A549 (cell line): Measurements from ENCODE around the gene NPY5R. TPM values are rescaled to one million over a fixed set of nuclear protein-coding genes. Genes with fewer than 3 reads are reported as not detected.

Experiments used
- ATAC-seq, 2 experiments: fragments of 200-7000 bp in 1 of 2; fragments of >200 bp in 1 of 2; cut with Nextera tagmentation in 1 of 2; cut with Tn5 transposase in 1 of 2; 3 replicates each; pipeline versions ENCODE4 v1.8.0 to v1.9.1; 2018 to 2020; ENCODE audit warnings: mild to moderate bottlenecking in 1 of 2, moderate library complexity in 1 of 2
- CTCF ChIA-PET: fragments of 300-600 bp; sonication (Branson Sonifier 250); formaldehyde crosslinking; extraction: SDS; loops from one replicate; lab custom pipeline; 2021; ENCODE audit warnings: antibody characterized with exemption, inconsistent platforms; lab: Yijun Ruan, JAX
- POLR2A ChIA-PET: fragments of 350-600 bp; formaldehyde crosslinking; extraction: SDS; loops from one replicate; lab custom pipeline; 2021; ENCODE audit warnings: antibody characterized with exemption, inconsistent platforms; lab: Yijun Ruan, JAX
- DNase-seq, 2 experiments: peaks; one replicate each; pipeline versions ENCODE4 v3.0.0 to v3.0.0-alpha.2; 2011 to 2016; ENCODE audit warnings: low read depth in 1 of 2, low spot score in 1 of 2
- FAIRE-seq: peaks from 2 replicates; lab custom pipeline; 2011; peaks lifted over from hg19 to GRCh38; lab: Jason Lieb, UNC
- H3K27ac ChIP-seq, 2 experiments: fragments of >200 bp; sonication (Bioruptor Twin); formaldehyde crosslinking; 3 replicates each; pipeline ENCODE4 v1.5.1; 2016 to 2017
- H3K4me1 ChIP-seq: fragments of >200 bp; sonication (Bioruptor Twin); formaldehyde crosslinking; 3 replicates; pipeline ENCODE4 v1.6.1; 2016
- H3K4me2 ChIP-seq: fragments of >200 bp; sonication (Bioruptor Twin); formaldehyde crosslinking; 3 replicates; pipeline ENCODE4 v1.6.1; 2016
- H3K4me3 ChIP-seq: fragments of >200 bp; sonication (Bioruptor Twin); formaldehyde crosslinking; 3 replicates; pipeline ENCODE4 v1.5.1; 2016
- H3K9me3 ChIP-seq: fragments of >200 bp; sonication (Bioruptor Twin); formaldehyde crosslinking; 3 replicates; pipeline ENCODE4 v1.6.1; 2016
- CBX2 ChIP-seq: fragments of 200-600 bp; sonication (generic); IDR thresholded peaks from 2 replicates; pipeline ENCODE4 v1.6.1; 2016; ENCODE audit warnings: low read depth, mild to moderate bottlenecking, borderline replicate concordance
- HDAC2 ChIP-seq: fragments of 200-600 bp; sonication (generic); IDR thresholded peaks from 2 replicates; pipeline ENCODE4 v1.6.1; 2016
- HOXB5 ChIP-seq: fragments of 250-450 bp; sonication (Bioruptor Pico); IDR thresholded peaks from 2 replicates; pipeline ENCODE4 v1.5.0; 2020; ENCODE audit warnings: mild to moderate bottlenecking, moderate library complexity
- MAFK ChIP-seq: fragments of 450-650 bp; IDR thresholded peaks from 2 replicates; pipeline ENCODE4 v1.6.1; 2014; ENCODE audit not compliant: partially characterized antibody
- MYC ChIP-seq: IDR thresholded peaks from 2 replicates; pipeline ENCODE4 v1.6.1; 2012; ENCODE audit warnings: mild to moderate bottlenecking, inconsistent platforms, low read length, improper control_type of control experiment, borderline replicate concordance
- NR3C1 ChIP-seq: fragments of >200 bp; sonication (Bioruptor Twin); formaldehyde crosslinking; IDR thresholded peaks from 3 replicates; pipeline ENCODE4 v1.6.1; 2017
- SREBF2 ChIP-seq: fragments of 450-650 bp; IDR thresholded peaks from 2 replicates; pipeline ENCODE4 v1.6.1; 2014; ENCODE audit warnings: mild to moderate bottlenecking, moderate library complexity
- ZC3H11A ChIP-seq: fragments of 450-650 bp; IDR thresholded peaks from 2 replicates; pipeline ENCODE4 v1.6.1; 2014; ENCODE audit warnings: antibody characterized with exemption, mild to moderate bottlenecking
- ZNF302 ChIP-seq: fragments of 250-450 bp; sonication (Bioruptor Pico); IDR thresholded peaks from 2 replicates; pipeline ENCODE4 v1.9.0; 2021; ENCODE audit warnings: inconsistent platforms, mild to moderate bottlenecking, moderate library complexity
- WGBS: methylation state at CpG from one replicate; pipeline ENCODE4 v1.1.6; 2017; ENCODE audit errors: missing lambda C conversion rate; 5-methylcytosine and 5-hydroxymethylcytosine counted together
- polyA plus RNA-seq, 4 experiments: library from polyadenylated mRNA; depleted of rRNA in 3 of 4; stranded (reverse); fragments of >200 nt; fragmentation: RNase III in 1 of 4; extraction: RNeasy Plus Mini Kit Qiagen cat#74134 plus additional on column Dnase treatment in 1 of 4; gene quantifications; 2 replicates in 3 of 4; 3 replicates in 1 of 4; pipeline ENCODE4 v1.2.3, GENCODE V29; 2011 to 2017
- TF ChIP-seq, protein P1 (sequence below): fragments of 200-600 bp; sonication (generic); IDR thresholded peaks from 2 replicates; pipeline ENCODE4 v1.6.1; 2016; ENCODE audit warnings: antibody characterized with exemption, mild to moderate bottlenecking, moderate library complexity
- TF ChIP-seq, protein P2 (sequence below): fragments of 450-650 bp; IDR thresholded peaks from 2 replicates; pipeline ENCODE4 v1.6.1; 2014; ENCODE audit warnings: antibody characterized with exemption
- TF ChIP-seq, protein P3 (sequence below): fragments of 150-350 bp; IDR thresholded peaks from 2 replicates; pipeline ENCODE4 v1.6.1; 2014; ENCODE audit warnings: low read depth, mild to moderate bottlenecking, low read length
- TF ChIP-seq, protein P4 (sequence below): IDR thresholded peaks from 2 replicates; pipeline ENCODE4 v1.6.1; 2012
- TF ChIP-seq, protein P5 (sequence below): fragments of 250-450 bp; sonication (Bioruptor Pico); IDR thresholded peaks from 2 replicates; pipeline ENCODE4 v1.5.0; 2021; ENCODE audit warnings: mild to moderate bottlenecking, moderate library complexity, borderline replicate concordance
- TF ChIP-seq, protein P6 (sequence below): IDR thresholded peaks from 2 replicates; pipeline ENCODE4 v1.6.1; 2012; ENCODE audit warnings: low read depth, borderline replicate concordance

NPY5R gene
- polyA plus RNA-seq, 2 of the 4 experiments (the other 2 are of a cell fraction) = 0.13 TPM; not detected in 1

DNA sequence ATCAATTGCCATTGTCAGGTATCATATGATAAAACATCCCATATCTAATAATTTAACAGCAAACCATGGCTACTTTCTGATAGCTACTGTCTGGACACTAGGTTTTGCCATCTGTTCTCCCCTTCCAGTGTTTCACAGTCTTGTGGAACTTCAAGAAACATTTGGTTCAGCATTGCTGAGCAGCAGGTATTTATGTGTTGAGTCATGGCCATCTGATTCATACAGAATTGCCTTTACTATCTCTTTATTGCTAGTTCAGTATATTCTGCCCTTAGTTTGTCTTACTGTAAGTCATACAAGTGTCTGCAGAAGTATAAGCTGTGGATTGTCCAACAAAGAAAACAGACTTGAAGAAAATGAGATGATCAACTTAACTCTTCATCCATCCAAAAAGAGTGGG, 7.0 kb downstream of the NPY5R start:
- no peak overlapping the region for H3K4me3 ChIP-seq
- ATAC-seq (no peak), FAIRE-seq (no peak), DNase-seq (no peak)
- CTCF ChIA-PET = interaction anchor here (0.9 to 1.7 kb wide), 2 partner anchors 18 to 170 kb away, joined by 3 to 6 read pairs; partner anchors contain the start of gene NPY1R
- POLR2A ChIA-PET = no interaction called here
- H3K4me1 ChIP-seq = no peaks in the 10 kb centered on the region
- no peaks in the 10 kb centered on the region for H3K9me3 ChIP-seq
- H3K4me2 ChIP-seq = no peak overlapping the region
- TF ChIP-seq HDAC2 (no peak), HOXB5 (CRISPR knock-in tag) (no peak), ZNF302 (CRISPR knock-in tag) (no peak), MAFK (no peak), ZC3H11A (no peak), NR3C1 (no peak), MYC (no peak), CBX2 (no peak)
- TF ChIP-seq, protein P1, sequence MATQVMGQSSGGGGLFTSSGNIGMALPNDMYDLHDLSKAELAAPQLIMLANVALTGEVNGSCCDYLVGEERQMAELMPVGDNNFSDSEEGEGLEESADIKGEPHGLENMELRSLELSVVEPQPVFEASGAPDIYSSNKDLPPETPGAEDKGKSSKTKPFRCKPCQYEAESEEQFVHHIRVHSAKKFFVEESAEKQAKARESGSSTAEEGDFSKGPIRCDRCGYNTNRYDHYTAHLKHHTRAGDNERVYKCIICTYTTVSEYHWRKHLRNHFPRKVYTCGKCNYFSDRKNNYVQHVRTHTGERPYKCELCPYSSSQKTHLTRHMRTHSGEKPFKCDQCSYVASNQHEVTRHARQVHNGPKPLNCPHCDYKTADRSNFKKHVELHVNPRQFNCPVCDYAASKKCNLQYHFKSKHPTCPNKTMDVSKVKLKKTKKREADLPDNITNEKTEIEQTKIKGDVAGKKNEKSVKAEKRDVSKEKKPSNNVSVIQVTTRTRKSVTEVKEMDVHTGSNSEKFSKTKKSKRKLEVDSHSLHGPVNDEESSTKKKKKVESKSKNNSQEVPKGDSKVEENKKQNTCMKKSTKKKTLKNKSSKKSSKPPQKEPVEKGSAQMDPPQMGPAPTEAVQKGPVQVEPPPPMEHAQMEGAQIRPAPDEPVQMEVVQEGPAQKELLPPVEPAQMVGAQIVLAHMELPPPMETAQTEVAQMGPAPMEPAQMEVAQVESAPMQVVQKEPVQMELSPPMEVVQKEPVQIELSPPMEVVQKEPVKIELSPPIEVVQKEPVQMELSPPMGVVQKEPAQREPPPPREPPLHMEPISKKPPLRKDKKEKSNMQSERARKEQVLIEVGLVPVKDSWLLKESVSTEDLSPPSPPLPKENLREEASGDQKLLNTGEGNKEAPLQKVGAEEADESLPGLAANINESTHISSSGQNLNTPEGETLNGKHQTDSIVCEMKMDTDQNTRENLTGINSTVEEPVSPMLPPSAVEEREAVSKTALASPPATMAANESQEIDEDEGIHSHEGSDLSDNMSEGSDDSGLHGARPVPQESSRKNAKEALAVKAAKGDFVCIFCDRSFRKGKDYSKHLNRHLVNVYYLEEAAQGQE = no peak
- TF ChIP-seq, protein P2, sequence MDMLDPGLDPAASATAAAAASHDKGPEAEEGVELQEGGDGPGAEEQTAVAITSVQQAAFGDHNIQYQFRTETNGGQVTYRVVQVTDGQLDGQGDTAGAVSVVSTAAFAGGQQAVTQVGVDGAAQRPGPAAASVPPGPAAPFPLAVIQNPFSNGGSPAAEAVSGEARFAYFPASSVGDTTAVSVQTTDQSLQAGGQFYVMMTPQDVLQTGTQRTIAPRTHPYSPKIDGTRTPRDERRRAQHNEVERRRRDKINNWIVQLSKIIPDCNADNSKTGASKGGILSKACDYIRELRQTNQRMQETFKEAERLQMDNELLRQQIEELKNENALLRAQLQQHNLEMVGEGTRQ = no peak
- TF ChIP-seq, protein P3, sequence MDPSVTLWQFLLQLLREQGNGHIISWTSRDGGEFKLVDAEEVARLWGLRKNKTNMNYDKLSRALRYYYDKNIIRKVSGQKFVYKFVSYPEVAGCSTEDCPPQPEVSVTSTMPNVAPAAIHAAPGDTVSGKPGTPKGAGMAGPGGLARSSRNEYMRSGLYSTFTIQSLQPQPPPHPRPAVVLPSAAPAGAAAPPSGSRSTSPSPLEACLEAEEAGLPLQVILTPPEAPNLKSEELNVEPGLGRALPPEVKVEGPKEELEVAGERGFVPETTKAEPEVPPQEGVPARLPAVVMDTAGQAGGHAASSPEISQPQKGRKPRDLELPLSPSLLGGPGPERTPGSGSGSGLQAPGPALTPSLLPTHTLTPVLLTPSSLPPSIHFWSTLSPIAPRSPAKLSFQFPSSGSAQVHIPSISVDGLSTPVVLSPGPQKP = no peak
- TF ChIP-seq, protein P4, sequence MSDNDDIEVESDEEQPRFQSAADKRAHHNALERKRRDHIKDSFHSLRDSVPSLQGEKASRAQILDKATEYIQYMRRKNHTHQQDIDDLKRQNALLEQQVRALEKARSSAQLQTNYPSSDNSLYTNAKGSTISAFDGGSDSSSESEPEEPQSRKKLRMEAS = no peak
- TF ChIP-seq, protein P5, sequence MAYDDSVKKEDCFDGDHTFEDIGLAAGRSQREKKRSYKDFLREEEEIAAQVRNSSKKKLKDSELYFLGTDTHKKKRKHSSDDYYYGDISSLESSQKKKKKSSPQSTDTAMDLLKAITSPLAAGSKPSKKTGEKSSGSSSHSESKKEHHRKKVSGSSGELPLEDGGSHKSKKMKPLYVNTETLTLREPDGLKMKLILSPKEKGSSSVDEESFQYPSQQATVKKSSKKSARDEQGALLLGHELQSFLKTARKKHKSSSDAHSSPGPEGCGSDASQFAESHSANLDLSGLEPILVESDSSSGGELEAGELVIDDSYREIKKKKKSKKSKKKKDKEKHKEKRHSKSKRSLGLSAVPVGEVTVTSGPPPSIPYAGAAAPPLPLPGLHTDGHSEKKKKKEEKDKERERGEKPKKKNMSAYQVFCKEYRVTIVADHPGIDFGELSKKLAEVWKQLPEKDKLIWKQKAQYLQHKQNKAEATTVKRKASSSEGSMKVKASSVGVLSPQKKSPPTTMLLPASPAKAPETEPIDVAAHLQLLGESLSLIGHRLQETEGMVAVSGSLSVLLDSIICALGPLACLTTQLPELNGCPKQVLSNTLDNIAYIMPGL (CRISPR knock-in tag) = no peak
- no peak overlapping the region for H3K27ac ChIP-seq

DNA sequence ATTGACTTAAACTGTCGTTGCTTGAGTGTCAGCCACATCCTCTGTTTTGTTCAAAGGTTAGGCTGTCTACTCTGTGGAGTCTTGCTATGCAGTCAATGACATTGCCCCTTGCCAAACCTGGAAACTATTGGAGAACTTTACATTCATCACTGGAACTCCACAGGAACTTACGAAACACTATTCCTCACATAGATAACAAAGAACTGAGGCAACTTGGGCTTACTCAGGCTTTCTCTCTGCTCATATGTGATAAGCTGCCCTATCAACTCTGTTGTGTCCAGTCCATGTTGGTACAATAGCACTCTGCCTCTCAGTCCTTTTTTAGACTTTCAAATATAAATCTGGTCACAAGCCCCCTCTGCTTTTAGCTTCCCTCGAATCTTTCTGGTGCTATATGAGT, 9.4 kb downstream of the NPY5R start:
- TF ChIP-seq, protein P6, sequence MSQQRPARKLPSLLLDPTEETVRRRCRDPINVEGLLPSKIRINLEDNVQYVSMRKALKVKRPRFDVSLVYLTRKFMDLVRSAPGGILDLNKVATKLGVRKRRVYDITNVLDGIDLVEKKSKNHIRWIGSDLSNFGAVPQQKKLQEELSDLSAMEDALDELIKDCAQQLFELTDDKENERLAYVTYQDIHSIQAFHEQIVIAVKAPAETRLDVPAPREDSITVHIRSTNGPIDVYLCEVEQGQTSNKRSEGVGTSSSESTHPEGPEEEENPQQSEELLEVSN = no peak
- TF ChIP-seq SREBF2 (no peak), NR3C1 (no peak)
- TF ChIP-seq, protein P1 = no peak
- Histone ChIP-seq H3K4me3 (no peak overlapping the region), H3K4me2 (no peak overlapping the region), H3K27ac (no peak overlapping the region), H3K9me3 (no peaks in the 10 kb centered on the region), H3K4me1 (no peaks in the 10 kb centered on the region)
- DNase-seq (no peak), ATAC-seq (no peak), FAIRE-seq (no peak)
- ChIA-PET CTCF (no interaction called here), POLR2A (no interaction called here)
- WGBS = 4% methylated on average over 3 of the region's 3 CpGs
